GM12878 (cell line): ENCODE data around the gene SUPT3H. TPM values are rescaled to one million over a fixed set of nuclear protein-coding genes. Genes with fewer than 3 reads are reported as not detected.

Source experiments
- ATAC-seq: fragments of 200-7000 bp; cut with Tn5 transposase; 3 replicates; pipeline ENCODE4 v1.9.1; 2020; ENCODE audit warnings: mild to moderate bottlenecking, moderate library complexity
- BruUV-seq: library from RNA; stranded (reverse); fragments of 400-500 nt; replicated peaks from 2 replicates; lab custom pipeline; 2021; lab: Mats Ljungman, UMichigan
- CTCF ChIA-PET: fragments of 300-600 bp; sonication (Branson Sonifier 250); formaldehyde crosslinking; extraction: SDS; loops from one replicate; lab custom pipeline; 2021; ENCODE audit warnings: inconsistent platforms; lab: Yijun Ruan, JAX
- POLR2A ChIA-PET: fragments of 350-600 bp; formaldehyde crosslinking; extraction: SDS; loops from one replicate; lab custom pipeline; 2021; ENCODE audit warnings: inconsistent platforms; lab: Charles Lee
- RAD21 ChIA-PET: fragments of 300-600 bp; sonication (Branson Sonifier 250); formaldehyde crosslinking; loops from one replicate; lab custom pipeline; 2023; ENCODE audit warnings: antibody characterized with exemption; ENCODE audit not compliant: unreplicated experiment; lab: Charles Lee
- SMC1A ChIA-PET: fragments of 300-600 bp; sonication (Branson Sonifier 250); formaldehyde crosslinking; loops from one replicate; lab custom pipeline; 2023; ENCODE audit not compliant: unreplicated experiment, uncharacterized antibody; lab: Charles Lee
- DNase-seq: peaks from one replicate; pipeline ENCODE4 v3.0.0-alpha.2; 2011; ENCODE audit warnings: low read depth, low spot score
- FAIRE-seq: peaks from 3 replicates; lab custom pipeline; 2011; peaks lifted over from hg19 to GRCh38; lab: Jason Lieb, UNC
- H2AFZ ChIP-seq: 2 replicates; pipeline ENCODE4 v1.6.0; 2011; ENCODE audit warnings: low read depth, low read length, control low read depth; ENCODE audit not compliant: control insufficient read depth
- H3K27ac ChIP-seq: 2 replicates; pipeline ENCODE4 v1.5.1; 2011; ENCODE audit warnings: control low read depth; ENCODE audit not compliant: control insufficient read depth, insufficient read depth
- H3K27me3 ChIP-seq, 2 experiments: replicated peaks in 1 of 2; 2 replicates each; pipeline versions ENCODE4 v1.6.0 to v1.6.1; 2011; ENCODE audit warnings: low read length in 1 of 2; ENCODE audit not compliant: control insufficient read depth in 2 of 2, insufficient read depth in 2 of 2
- H3K36me3 ChIP-seq, 2 experiments: 2 replicates each; pipeline ENCODE4 v1.5.1; 2011; ENCODE audit warnings: low read length in 1 of 2; ENCODE audit not compliant: control insufficient read depth in 2 of 2, insufficient read depth in 2 of 2
- H3K4me1 ChIP-seq: 2 replicates; pipeline ENCODE4 v1.6.1; 2011; ENCODE audit warnings: mild to moderate bottlenecking, low read length, moderate library complexity, mixed read lengths; ENCODE audit not compliant: control insufficient read depth, insufficient read depth
- H3K4me2 ChIP-seq: 2 replicates; pipeline ENCODE4 v1.6.0; 2011; ENCODE audit warnings: control low read depth; ENCODE audit not compliant: control insufficient read depth, insufficient read depth
- H3K4me3 ChIP-seq: fragments of 200-600 bp; sonication (generic); 2 replicates; pipeline ENCODE4 v1.5.1; 2016
- H3K79me2 ChIP-seq: 2 replicates; pipeline ENCODE4 v1.6.0; 2011; ENCODE audit warnings: low read length; ENCODE audit not compliant: control insufficient read depth, insufficient read depth
- H3K9ac ChIP-seq: 2 replicates; pipeline ENCODE4 v1.8.0; 2011; ENCODE audit warnings: low read length, control low read depth, mixed read lengths; ENCODE audit not compliant: control insufficient read depth, insufficient read depth
- H3K9me3 ChIP-seq: replicated peaks from 3 replicates; pipeline ENCODE4 v1.5.1; 2011; ENCODE audit warnings: mild to moderate bottlenecking, low read length; ENCODE audit not compliant: control insufficient read depth, insufficient read depth
- H4K20me1 ChIP-seq: 2 replicates; pipeline ENCODE4 v1.6.0; 2011; ENCODE audit not compliant: control insufficient read depth, insufficient read depth
- CBFB ChIP-seq: IDR thresholded peaks from 2 replicates; pipeline ENCODE4 v1.6.1; 2016; ENCODE audit warnings: antibody characterized with exemption, low read depth
- PBX3 ChIP-seq: IDR thresholded peaks from 2 replicates; pipeline ENCODE4 v1.6.1; 2011; ENCODE audit warnings: mild to moderate bottlenecking, low read depth, low read length, moderate library complexity; ENCODE audit not compliant: insufficient replicate concordance
- WGBS: methylation state at CpG from one replicate; pipeline ENCODE4 v1.1.6; 2016; ENCODE audit warnings: low lambda C conversion rate; ENCODE audit not compliant: insufficient replicate concordance, insufficient coverage; ENCODE audit errors: missing lambda C conversion rate; 5-methylcytosine and 5-hydroxymethylcytosine counted together
- in situ Hi-C: fragments of 300-500 bp; cut with MboI; formaldehyde crosslinking; loops from 9 replicates; pipeline ENCODE4 v1.14.3; 2018; ENCODE audit warnings: mixed read lengths
- intact Hi-C: fragments of 100-400 bp; cut with micrococcal nuclease; formaldehyde crosslinking; loops from one replicate; pipeline ENCODE4 v1.14.2; 2022; ENCODE audit not compliant: unreplicated experiment
- polyA plus RNA-seq, 11 experiments: library from polyadenylated mRNA; depleted of rRNA in 4 of 11; unstranded in 6 of 11; stranded (reverse) in 5 of 11; fragments of >200 nt; fragmentation: Nextera tagmentation in 4 of 11; fragmentation: Illumina TruSeq in 1 of 11; extraction: Ambion mirVana in 4 of 11; extraction: Trizol in 1 of 11; gene quantifications; 1 replicate in 1 of 11; 2 replicates in 10 of 11; pipeline versions ENCODE4 v1.2.1 to v1.2.3, GENCODE V29; 2011 to 2016; ENCODE audit warnings: inconsistent platforms in 2 of 11, missing spikeins in 2 of 11, low read depth in 1 of 11
- total RNA-seq, 4 experiments: library from RNA; depleted of rRNA in 3 of 4; stranded (reverse); fragments of >200 nt in 3 of 4; fragmentation: Illumina TruSeq in 1 of 4; extraction: Trizol in 1 of 4; gene quantifications; 2 replicates each; pipeline versions ENCODE4 v1.2.1 to v1.2.3, GENCODE V29; 2013 to 2021

Gene SUPT3H
- total and polyA plus RNA-seq, 10 of the 15 experiments (the other 5 are each of a cell fraction or from before 2014, with no cell fraction given) = 0.51 to 3.7 (median 2.0) TPM

GRCh38 chr6:44811456-44811855 is 566.3 kb downstream of the SUPT3H start:
- no peaks in the 10 kb centered on the region for H3K79me2 ChIP-seq
- DNase-seq (no peak), ATAC-seq (no peak), FAIRE-seq (no peak)
- no peak overlapping the region for H3K4me3 ChIP-seq
- H3K27ac ChIP-seq = no peak overlapping the region
- ChIA-PET RAD21 (no interaction called here), SMC1A (interaction anchor here (0.5 to 1.6 kb wide), 3 partner anchors 40 to 143 kb away, joined by 3 to 4 read pairs (median 4); no protein-coding TSS in a partner anchor), POLR2A (no interaction called here), CTCF (no interaction called here)
- in situ Hi-C loops (no loop called here), intact Hi-C loops (no loop called here)
- no peaks in the 10 kb centered on the region for H3K36me3 ChIP-seq
- no peaks in the 10 kb centered on the region for H3K9me3 ChIP-seq
- TF ChIP-seq CBFB = no peak
- no peaks in the 10 kb centered on the region for H3K27me3 ChIP-seq
- no TSS peak for BruUV-seq
- H3K9ac ChIP-seq = no peak overlapping the region
- no peak overlapping the region for H2AFZ ChIP-seq
- no peak overlapping the region for H3K4me2 ChIP-seq
- no peaks in the 10 kb centered on the region for H3K4me1 ChIP-seq
- no peaks in the 10 kb centered on the region for H4K20me1 ChIP-seq

GRCh38 chr6:44809258-44809657 is 568.5 kb downstream of the SUPT3H start:
- H2AFZ ChIP-seq = no peak overlapping the region
- H3K27ac ChIP-seq = no peak overlapping the region
- no peak for FAIRE-seq
- ChIA-PET SMC1A (interaction anchor here (1.2 kb wide), 1 partner anchor 150 kb away, joined by 4 read pairs; no protein-coding TSS in a partner anchor), CTCF (no interaction called here), POLR2A (no interaction called here), RAD21 (no interaction called here)
- in situ Hi-C loops = no loop called here
- H3K27me3 ChIP-seq = no peaks in the 10 kb centered on the region
- no peak for DNase-seq
- no peak overlapping the region for H3K4me2 ChIP-seq
- no peaks in the 10 kb centered on the region for H3K79me2 ChIP-seq
- no peaks in the 10 kb centered on the region for H3K4me1 ChIP-seq
- no peak for ATAC-seq
- H3K4me3 ChIP-seq = no peak overlapping the region
- H3K36me3 ChIP-seq = no peaks in the 10 kb centered on the region
- 18% methylated on average over 2 of the region's 2 CpGs for WGBS
- H3K9ac ChIP-seq = no peak overlapping the region
- TF ChIP-seq PBX3 = no peak
- no TSS peak for BruUV-seq
- H3K9me3 ChIP-seq = no peaks in the 10 kb centered on the region
- intact Hi-C loops = no loop called here
- no peaks in the 10 kb centered on the region for H4K20me1 ChIP-seq
